Measurements from ENCODE around the gene FANCC.

Gene FANCC

GRCh38 chr9:95343725-95344287 lies 26.3 kb upstream of the FANCC start:
- DNase-seq (ENCODE audit: low read depth), result no peak
- H3K4me3 ChIP-seq (ENCODE audit: low read length), result no peak overlapping the region
- TF ChIP-seq CTCF (conservative IDR thresholded peaks at IDR 0.05; ENCODE audit: low read length), result no peak

DNA sequence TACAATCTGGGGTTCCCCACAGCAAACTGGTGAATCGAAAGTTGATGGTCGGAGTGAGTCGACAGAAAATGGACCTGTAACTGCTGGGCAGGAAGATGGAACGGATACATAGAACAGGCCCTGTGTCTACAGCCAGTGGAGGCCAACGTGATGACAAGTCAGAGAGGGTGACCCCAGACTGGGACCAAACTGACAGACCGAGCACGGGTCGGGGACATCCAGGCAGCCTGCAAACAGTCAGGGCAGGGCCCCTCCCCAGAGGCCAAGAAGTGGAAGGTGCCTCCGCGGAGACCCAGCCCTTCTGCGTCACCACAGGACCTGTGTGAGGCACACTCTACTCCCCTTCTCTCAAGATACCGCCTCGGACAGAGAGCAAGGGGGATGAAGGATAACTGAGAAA lies 25.1 kb upstream of the FANCC start:
- TF ChIP-seq CTCF (conservative IDR thresholded peaks at IDR 0.05; ENCODE audit: low read length), result no peak

GRCh38 chr9:95341293-95341962 lies 23.9 kb upstream of the FANCC start:
- peak; percentile 39 for TF ChIP-seq CTCF (conservative IDR thresholded peaks at IDR 0.05; ENCODE audit: low read length)
- H3K4me3 ChIP-seq (ENCODE audit: low read length), result no peak overlapping the region
- DNase-seq (ENCODE audit: low read depth), result peak; percentile 35

More for the DNA sequence above, 25.1 kb upstream of the FANCC start:
- no peak for DNase-seq (ENCODE audit: low read depth)
- H3K4me3 ChIP-seq (ENCODE audit: low read length), result no peak overlapping the region

DNA sequence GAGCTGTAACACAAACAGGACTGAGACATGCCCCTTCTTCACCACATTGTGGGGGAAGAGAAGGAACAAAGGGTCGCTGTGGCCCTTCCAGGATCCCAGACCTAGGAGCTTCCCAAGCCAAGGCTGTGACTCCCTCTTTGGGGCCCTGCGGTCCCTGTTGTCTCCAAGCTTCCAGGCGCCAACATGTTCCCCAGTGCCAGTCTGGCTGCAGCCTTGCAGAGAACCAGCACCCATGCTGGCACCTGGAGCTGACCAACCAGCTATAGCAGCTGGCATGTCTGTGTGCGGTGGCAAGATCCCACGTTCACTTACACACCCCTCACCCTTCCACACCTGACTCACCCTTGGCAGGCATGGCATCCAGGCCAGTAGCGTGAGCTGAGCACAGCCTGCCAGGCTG lies 20.7 kb upstream of the FANCC start:
- DNase-seq (ENCODE audit: low read depth), result no peak
- H3K4me3 ChIP-seq (ENCODE audit: low read length), result no peak overlapping the region
- no peak for TF ChIP-seq CTCF (conservative IDR thresholded peaks at IDR 0.05; ENCODE audit: low read length)

- DNase-seq (ENCODE audit: low read depth), result no peak
- peak; percentile 54 for TF ChIP-seq CTCF (conservative IDR thresholded peaks at IDR 0.05; ENCODE audit: low read length)
- H3K4me3 ChIP-seq (ENCODE audit: low read length), result no peak overlapping the region
Observed at GRCh38 chr9:95336281-95336680, 18.8 kb upstream of the FANCC start.

- H3K4me3 ChIP-seq (ENCODE audit: low read length), result no peak overlapping the region
- no peak for TF ChIP-seq CTCF (conservative IDR thresholded peaks at IDR 0.05; ENCODE audit: low read length)
- peak; percentile 52 for DNase-seq (ENCODE audit: low read depth)
Observed at GRCh38 chr9:95333426-95333825, 15.9 kb upstream of the FANCC start.

DNA sequence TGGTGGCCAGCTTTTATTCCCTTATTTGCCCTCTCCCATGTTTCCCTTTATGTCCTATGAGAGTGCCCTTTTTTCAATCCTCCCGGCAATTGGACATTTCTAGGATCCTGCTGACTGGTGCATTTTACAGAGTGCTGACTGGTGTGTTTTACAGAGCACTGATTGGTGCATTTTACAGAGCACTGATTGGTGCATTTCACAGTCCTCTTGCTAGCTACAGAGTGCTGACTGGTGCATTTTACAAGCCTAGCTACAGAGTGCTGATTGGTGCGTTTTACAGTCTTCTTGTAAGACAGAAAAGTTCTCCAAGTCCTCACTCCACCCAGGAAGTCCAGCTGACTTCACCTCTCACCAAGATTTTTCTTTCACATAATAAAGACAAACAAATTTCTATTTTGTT lies 15.4 kb upstream of the FANCC start:
- DNase-seq (ENCODE audit: low read depth), result no peak
- no peak for TF ChIP-seq CTCF (conservative IDR thresholded peaks at IDR 0.05; ENCODE audit: low read length)

More for the DNA sequence above, 15.4 kb upstream of the FANCC start:
- H3K4me3 ChIP-seq (ENCODE audit: low read length), result no peak overlapping the region

Data from AG10803 (cell line).